CD4-positive, alpha-beta T cell (primary cell): ENCODE data around the gene TWF2. TPM values are rescaled to one million over a fixed set of nuclear protein-coding genes. Genes with fewer than 3 reads are reported as not detected.

Source experiments
- ATAC-seq: fragments of 200-7000 bp; cut with Tn5 transposase; one replicate; pipeline ENCODE4 v1.10.0; 2022; ENCODE audit warnings: mild to moderate bottlenecking; ENCODE audit not compliant: poor library complexity
- CTCF ChIA-PET: fragments of 350-600 bp; sonication (Branson Sonifier 250); formaldehyde crosslinking; loops from one replicate; lab custom pipeline; 2021; ENCODE audit warnings: antibody characterized with exemption, inconsistent platforms; lab: Charles Lee
- POLR2A ChIA-PET: fragments of 350-600 bp; sonication (Branson Sonifier 250); formaldehyde crosslinking; loops from one replicate; lab custom pipeline; 2021; ENCODE audit warnings: antibody characterized with exemption, inconsistent platforms; lab: Charles Lee
- DNase-seq, 14 experiments: peaks; one replicate each; pipeline ENCODE4 v3.0.0-alpha.2; 2013 to 2020; ENCODE audit warnings: mixed read lengths in 2 of 14
- H3K27ac ChIP-seq, 2 donors: one replicate each; pipeline versions ENCODE4 v1.5.1 to v1.7.0; 2013; ENCODE audit warnings: low read length in 2 of 2, low read depth in 1 of 2, mild to moderate bottlenecking in 1 of 2
- H3K27me3 ChIP-seq, 2 experiments: 1 replicate in 1 of 2; 2 replicates in 1 of 2; pipeline versions ENCODE4 v1.6.1 to v1.7.0; 2013; ENCODE audit warnings: low read length in 2 of 2, control low read depth in 1 of 2, mild to moderate bottlenecking in 1 of 2, moderate library complexity in 1 of 2; ENCODE audit not compliant: insufficient read depth in 2 of 2, control insufficient read depth in 1 of 2
- H3K36me3 ChIP-seq: one replicate; pipeline ENCODE4 v1.6.1; 2013; ENCODE audit warnings: low read length, control low read depth; ENCODE audit not compliant: insufficient read depth
- H3K4me1 ChIP-seq: one replicate; pipeline ENCODE4 v1.6.1; 2013; ENCODE audit warnings: low read length, control low read depth; ENCODE audit not compliant: insufficient read depth
- H3K4me3 ChIP-seq: one replicate; pipeline ENCODE4 v1.5.1; 2013; ENCODE audit warnings: mild to moderate bottlenecking, low read length, moderate library complexity
- H3K9me3 ChIP-seq, 2 experiments: 1 replicate in 1 of 2; 2 replicates in 1 of 2; pipeline versions ENCODE4 v1.6.1 to v1.7.0; 2013; ENCODE audit warnings: low read length in 2 of 2, mild to moderate bottlenecking in 2 of 2, control low read depth in 1 of 2, moderate library complexity in 1 of 2; ENCODE audit not compliant: control insufficient read depth in 1 of 2, insufficient read depth in 1 of 2
- H3K27ac Mint-ChIP-seq: one replicate; pipeline ENCODE4 v1.8.0; 2020; ENCODE audit warnings: mixed read lengths
- H3K27me3 Mint-ChIP-seq: one replicate; pipeline ENCODE4 v1.8.0; 2021; ENCODE audit warnings: mixed read lengths
- H3K36me3 Mint-ChIP-seq: one replicate; pipeline ENCODE4 v1.8.0; 2021; ENCODE audit warnings: low read depth, mixed read lengths
- H3K4me1 Mint-ChIP-seq: one replicate; pipeline ENCODE4 v1.8.0; 2021; ENCODE audit warnings: low read depth, mixed read lengths
- H3K4me3 Mint-ChIP-seq: one replicate; pipeline ENCODE4 v1.8.0; 2020; ENCODE audit warnings: mild to moderate bottlenecking, mixed read lengths
- H3K9me3 Mint-ChIP-seq: one replicate; pipeline ENCODE4 v1.8.0; 2020; ENCODE audit warnings: mixed read lengths
- CTCF ChIP-seq: fragments of 200-600 bp; IDR thresholded peaks from one replicate; pipeline ENCODE4 v1.8.0; 2022; ENCODE audit warnings: antibody characterized with exemption, mild to moderate bottlenecking
- intact Hi-C, 2 experiments: fragments of 100-400 bp; cut with DNase I in 1 of 2; cut with micrococcal nuclease in 1 of 2; formaldehyde crosslinking; loops; one replicate each; pipeline versions ENCODE4 v1.15.1 to v1.9.0; 2023 to 2025; cut with DNase I, micrococcal nuclease
- total RNA-seq, 174 experiments: library from RNA in 2 of 174; stranded (reverse) in 2 of 174; gene quantifications; one replicate each; pipeline ENCODE4 v1.2.3 and lab custom pipeline; 2021 to 2026

The TWF2 gene
- total RNA-seq, 2 experiments from 2014 or later: 17.4 to 21.7 TPM

GRCh38 chr3:52220380-52221026 lies 18.5 kb downstream of the TWF2 start:
- POLR2A ChIA-PET: interaction anchor here (0.6 to 8.6 kb wide), 13 partner anchors 11 to 192 kb away, joined by 3 to 74 read pairs (median 6); partner anchors contain the start of genes GLYCTK, TWF2 and WDR82
- H3K4me1 Mint-ChIP-seq: peaks cover 91% of the 10 kb centered on the region
- ATAC-seq (peak; percentile 61), DNase-seq (peak; percentile 82 to 95 (median 88))
- Histone ChIP-seq H3K9me3 (no peaks in the 10 kb centered on the region), H3K27me3 (no peaks in the 10 kb centered on the region), H3K36me3 (peaks cover 3% of the 10 kb centered on the region), H3K27ac (no peak overlapping the region), H3K4me3 (no peak overlapping the region), H3K4me1 (peaks cover 100% of the 10 kb centered on the region)
- H3K27ac Mint-ChIP-seq: peak overlapping the region; percentile 76
- no peaks in the 10 kb centered on the region for H3K9me3 Mint-ChIP-seq
- CTCF ChIA-PET: interaction anchor here (0.6 to 4.3 kb wide), 26 partner anchors 11 to 213 kb away, joined by 3 to 49 read pairs (median 4); partner anchors contain the start of genes POC1A and TWF2
- no peaks in the 10 kb centered on the region for H3K27me3 Mint-ChIP-seq
- intact Hi-C loops: loop anchor here (1.0 to 5.0 kb wide), 2 partner anchors 119 to 227 kb away; partner anchors contain the start of gene SEMA3G (in 1 of the 2)
- TF ChIP-seq CTCF: peak; percentile 83
- peak overlapping the region; percentile 77 for H3K4me3 Mint-ChIP-seq
- H3K36me3 Mint-ChIP-seq: peaks cover 12% of the 10 kb centered on the region

GRCh38 chr3:52218937-52219650 lies 19.9 kb downstream of the TWF2 start:
- no peaks in the 10 kb centered on the region for H3K9me3 ChIP-seq
- peaks cover 17% of the 10 kb centered on the region for H3K36me3 ChIP-seq
- Mint-ChIP-seq H3K4me1 (peaks cover 81% of the 10 kb centered on the region), H3K27me3 (no peaks in the 10 kb centered on the region), H3K36me3 (peaks cover 26% of the 10 kb centered on the region), H3K4me3 (peak overlapping the region; percentile 4), H3K9me3 (no peaks in the 10 kb centered on the region), H3K27ac (peak overlapping the region; percentile 76)
- ATAC-seq (no peak), DNase-seq (peak in 3 of 14 experiments; percentile 7 to 34 (median 23))
- CTCF ChIA-PET: interaction anchor here (1.2 to 4.3 kb wide), 7 partner anchors 10 to 99 kb away, joined by 3 to 27 read pairs (median 6); partner anchors contain the start of gene TWF2
- TF ChIP-seq CTCF: no peak
- intact Hi-C loops: loop anchor here in 1 of 2 experiments (2.0 to 5.0 kb wide), 2 partner anchors 188 to 228 kb away; no protein-coding TSS in a partner anchor
- H3K4me1 ChIP-seq: peaks cover 97% of the 10 kb centered on the region
- H3K27ac ChIP-seq: peak overlapping the region; percentile 5 to 62
- H3K4me3 ChIP-seq: peak overlapping the region; percentile 31
- no peaks in the 10 kb centered on the region for H3K27me3 ChIP-seq
- POLR2A ChIA-PET: interaction anchor here (1.3 to 8.6 kb wide), 4 partner anchors 18 to 59 kb away, joined by 4 to 74 read pairs (median 36); partner anchors contain the start of genes TWF2 and WDR82

GRCh38 chr3:52218454-52218853 lies 20.5 kb downstream of the TWF2 start:
- Mint-ChIP-seq H3K4me1 (peaks cover 75% of the 10 kb centered on the region), H3K27me3 (no peaks in the 10 kb centered on the region), H3K36me3 (peaks cover 32% of the 10 kb centered on the region), H3K4me3 (peak overlapping the region; percentile 4), H3K9me3 (no peaks in the 10 kb centered on the region), H3K27ac (peak overlapping the region; percentile 76)
- Histone ChIP-seq H3K4me1 (peaks cover 91% of the 10 kb centered on the region), H3K36me3 (peaks cover 23% of the 10 kb centered on the region), H3K27me3 (no peaks in the 10 kb centered on the region), H3K4me3 (peak overlapping the region; percentile 31), H3K9me3 (no peaks in the 10 kb centered on the region), H3K27ac (peak overlapping the region; percentile 40 to 62)
- ATAC-seq: no peak
- no peak for TF ChIP-seq CTCF
- ChIA-PET CTCF (interaction anchor here (2.0 to 4.3 kb wide), 4 partner anchors 10 to 61 kb away, joined by 7 to 27 read pairs (median 14); partner anchors contain the start of genes TWF2 and WDR82), POLR2A (interaction anchor here (0.8 to 7.5 kb wide), 4 partner anchors 18 to 69 kb away, joined by 3 to 64 read pairs (median 5); partner anchors contain the start of genes GLYCTK and WDR82)
- intact Hi-C loops: loop anchor here in 1 of 2 experiments (2.0 to 5.0 kb wide), 2 partner anchors 189 to 228 kb away; no protein-coding TSS in a partner anchor
- DNase-seq: peak in 6 of 14 experiments; percentile 41 to 69 (median 62)
